Skin of body (tissue), 2 donors: Measurements from ENCODE around the gene MYL6B. TPM values are rescaled to one million over a fixed set of nuclear protein-coding genes. Genes with fewer than 3 reads are reported as not detected.

Experiments used
- DNase-seq: peaks from one replicate; lab custom pipeline; 2025; lab: John Stamatoyannopoulos, UW
- total RNA-seq: library from RNA; depleted of rRNA; stranded (reverse); fragments of >200 nt; gene quantifications from one replicate; pipeline ENCODE4 v1.2.3, GENCODE V29; 2014

Gene MYL6B
- total RNA-seq, 1 donor from 2014 or later: 78.8 TPM

DNA sequence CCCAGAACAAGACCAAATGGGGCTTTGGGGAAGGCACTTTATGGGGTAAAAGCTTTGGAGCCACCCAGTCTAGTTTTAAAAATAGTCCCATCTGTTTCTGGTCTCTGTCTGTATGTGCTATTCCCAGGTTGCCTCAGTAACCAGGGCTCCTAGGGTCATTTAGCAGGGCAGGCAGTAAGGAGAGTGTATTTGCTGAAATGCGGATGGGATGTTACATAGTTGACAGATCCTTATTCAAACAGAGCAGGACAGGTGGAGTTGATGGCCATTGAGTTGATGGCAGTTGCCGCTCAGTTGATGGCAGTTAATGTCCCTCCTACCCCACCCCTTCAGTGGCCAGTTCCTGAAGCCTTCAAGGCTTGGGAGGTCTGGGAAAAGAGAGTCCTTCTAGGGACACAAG, 29.8 kb upstream of the MYL6B start:
- DNase-seq: no peak

DNA sequence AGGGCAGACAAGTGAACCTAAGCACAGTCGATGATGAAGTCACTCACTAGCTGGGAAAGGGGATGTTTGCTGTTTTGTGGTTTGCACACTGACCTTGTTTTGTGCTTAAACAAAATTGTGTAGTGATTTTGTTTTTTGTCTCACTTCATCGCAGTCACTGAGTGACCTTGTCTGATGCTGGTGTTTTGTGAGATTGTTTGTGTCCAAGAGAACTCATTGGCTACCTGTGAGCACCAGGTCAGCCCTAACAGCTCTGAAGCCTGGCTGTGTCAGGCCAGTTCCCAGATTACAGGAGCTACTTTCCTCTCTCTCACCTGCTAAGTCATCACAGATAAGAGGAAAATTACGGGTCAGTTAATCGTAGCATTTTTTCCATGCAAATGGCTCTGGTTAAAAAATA, 28.3 kb upstream of the MYL6B start:
- no peak for DNase-seq

DNA sequence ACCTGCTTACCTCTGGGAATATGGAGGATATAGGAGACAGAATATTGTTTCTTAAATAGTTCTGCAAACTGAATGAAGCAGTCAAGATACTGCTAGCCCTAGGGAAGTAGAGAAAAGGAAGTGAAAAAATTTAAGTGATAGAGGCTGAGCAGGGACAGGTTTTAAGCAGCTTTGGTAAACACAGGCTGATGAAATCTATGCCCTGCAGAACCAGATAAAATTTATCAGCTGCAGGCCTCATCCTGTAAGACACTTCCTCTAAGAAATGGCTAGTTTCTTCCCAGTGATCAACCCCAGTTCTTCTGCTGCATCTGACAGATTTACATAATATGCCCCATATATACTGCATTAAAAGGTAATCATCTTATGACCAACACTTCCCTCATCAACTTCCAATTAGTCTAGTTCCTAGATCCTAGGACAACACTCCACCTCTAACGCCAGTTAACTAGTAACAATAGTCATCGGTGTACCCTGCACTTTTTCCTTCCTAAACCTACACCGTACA, 25.6 kb upstream of the MYL6B start:
- no peak for DNase-seq

DNA sequence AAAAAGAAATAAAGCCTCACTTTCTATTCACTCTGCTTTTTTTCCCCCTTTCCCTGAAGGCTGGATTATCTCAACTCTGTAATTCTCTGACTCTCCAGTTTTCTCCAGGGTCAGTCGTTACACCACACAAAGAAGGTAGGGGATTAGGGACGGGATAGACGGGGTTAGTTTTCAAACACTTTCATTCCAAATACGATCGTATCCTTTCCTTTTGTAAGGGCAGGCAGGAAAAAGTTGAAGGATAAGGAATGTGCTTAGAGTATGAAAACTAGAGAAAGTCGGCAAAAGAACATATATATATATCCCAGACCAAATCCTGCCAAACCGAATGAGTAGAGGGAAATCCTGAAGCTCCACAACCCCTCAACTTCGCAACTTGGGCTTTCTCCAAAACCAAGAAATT, 24.9 kb upstream of the MYL6B start:
- no peak for DNase-seq

DNA sequence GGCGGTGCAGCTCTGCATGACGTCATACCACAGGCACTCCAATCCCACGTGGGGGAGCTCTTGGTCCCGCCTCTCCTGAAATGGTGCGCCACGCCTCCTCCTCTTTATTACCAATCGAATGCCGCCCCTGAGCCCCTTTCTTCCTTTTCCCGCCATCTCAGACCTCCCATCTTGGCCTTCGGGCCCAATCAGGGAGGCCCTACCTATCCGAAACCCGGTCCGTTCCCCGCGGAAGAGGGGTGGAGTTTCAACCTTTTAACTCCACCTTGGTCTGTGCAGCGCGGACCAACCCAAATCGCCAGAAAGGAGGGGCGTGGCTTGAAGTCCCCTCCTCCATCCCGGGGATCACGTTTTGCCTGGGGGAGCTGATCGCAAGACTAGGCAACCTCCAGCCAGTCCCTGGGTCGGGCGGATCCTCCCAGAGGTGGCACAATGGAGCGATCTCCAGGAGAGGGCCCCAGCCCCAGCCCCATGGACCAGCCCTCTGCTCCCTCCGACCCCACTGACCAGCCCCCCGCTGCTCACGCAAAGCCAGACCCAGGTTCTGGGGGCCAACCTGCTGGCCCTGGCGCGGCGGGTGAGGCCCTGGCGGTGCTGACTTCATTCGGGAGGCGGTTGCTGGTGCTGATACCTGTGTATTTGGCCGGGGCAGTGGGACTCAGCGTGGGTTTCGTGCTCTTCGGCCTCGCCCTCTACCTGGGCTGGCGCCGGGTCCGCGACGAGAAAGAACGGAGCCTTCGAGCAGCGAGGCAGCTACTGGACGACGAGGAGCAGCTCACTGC, 24.3 kb upstream of the MYL6B start, which contains the start of gene ESYT1:
Gene ESYT1, plus strand, starts transcription at position 380 of the 782 bp plus-strand sequence. Its CDS starts 53 bp downstream, at position 433.
- DNase-seq: peak; percentile 99

DNA sequence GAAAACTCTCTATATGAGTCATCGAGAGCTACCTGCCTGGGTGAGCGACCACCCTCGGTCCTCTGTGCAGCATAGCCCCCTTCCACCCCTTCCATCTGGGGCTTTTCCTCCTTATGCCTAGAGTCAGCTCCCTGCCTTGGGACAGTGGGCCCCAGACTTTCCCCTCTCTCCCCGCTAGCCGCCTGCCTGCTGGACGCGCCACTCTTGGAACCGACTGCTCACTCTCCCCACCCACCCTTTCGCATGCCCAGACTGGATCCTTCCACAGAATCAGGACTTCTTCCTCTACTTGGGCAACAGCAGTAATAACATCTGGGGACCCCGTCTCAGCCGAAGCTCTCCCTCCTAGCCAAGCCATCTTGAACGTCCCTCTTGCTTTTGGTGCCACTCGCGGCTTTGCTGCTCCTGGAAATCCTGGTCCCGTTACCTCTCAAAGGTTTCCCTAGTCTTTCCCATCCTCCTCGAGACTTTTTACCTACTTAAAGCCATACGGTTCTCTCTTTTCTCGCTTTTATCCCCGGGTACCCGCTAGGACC, 23.6 kb upstream of the MYL6B start:
- DNase-seq: no peak

DNA sequence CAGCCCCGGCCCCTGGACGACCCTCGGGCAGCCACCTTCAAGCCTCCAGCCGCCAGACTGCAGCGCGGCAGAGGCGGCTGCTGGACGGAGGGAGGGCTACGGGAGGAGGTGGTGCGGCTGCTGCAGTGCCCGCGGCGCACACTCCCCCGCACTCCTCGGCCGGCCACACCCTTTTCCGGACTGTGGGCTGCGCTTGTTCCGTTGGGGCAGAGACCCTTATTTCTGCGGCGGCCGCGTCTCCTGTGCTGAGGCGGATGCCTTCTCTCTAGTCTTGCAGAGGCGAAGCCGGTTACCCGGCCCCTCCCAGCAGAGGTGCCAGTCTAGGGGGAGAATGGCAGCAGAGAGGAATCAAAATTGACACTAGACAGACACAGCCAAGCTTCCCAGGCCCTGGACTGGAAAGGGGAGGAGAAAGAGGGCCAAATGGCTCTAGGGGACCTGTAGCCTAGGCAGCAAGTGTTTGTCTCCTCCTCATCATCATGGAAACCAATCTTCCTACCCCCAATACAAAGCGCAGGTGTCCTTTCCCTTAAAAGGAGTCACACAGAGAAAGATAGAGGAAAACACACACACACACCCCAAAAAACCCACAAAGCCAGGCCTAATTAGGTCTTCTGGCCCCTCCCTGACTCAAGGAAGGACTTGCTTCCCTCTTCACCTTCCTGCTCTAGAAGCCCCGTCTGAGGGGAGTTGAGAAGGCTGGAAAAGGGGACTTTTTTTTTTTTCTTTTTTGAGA, 23.0 kb upstream of the MYL6B start:
- DNase-seq: no peak

DNA sequence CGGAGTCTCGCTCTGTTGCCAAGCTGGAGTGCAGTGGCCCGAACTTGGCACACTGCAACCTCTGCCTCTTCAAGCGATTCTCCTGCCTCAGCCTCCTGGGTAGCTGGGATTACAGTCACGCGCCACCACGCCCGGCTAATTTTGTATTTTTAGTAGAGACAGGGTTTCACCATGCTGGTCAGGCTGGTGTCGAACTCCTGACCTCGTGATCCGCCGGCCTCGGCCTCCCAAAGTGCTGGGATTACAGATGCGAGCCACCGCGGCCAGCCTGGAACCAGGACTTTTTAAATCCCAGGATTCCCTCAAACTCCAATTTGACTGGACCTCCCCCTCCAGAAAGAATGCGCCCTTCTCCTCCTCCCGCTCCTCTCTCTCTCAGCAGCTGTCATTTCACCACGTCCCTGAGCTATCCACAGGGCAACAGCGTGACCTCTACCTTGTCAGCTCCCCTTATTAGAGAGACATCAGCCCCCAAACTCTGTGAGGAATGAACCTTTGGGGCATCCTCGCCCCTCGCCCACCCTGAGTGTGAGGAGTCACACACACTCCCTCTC, 22.4 kb upstream of the MYL6B start:
- no peak for DNase-seq

DNA sequence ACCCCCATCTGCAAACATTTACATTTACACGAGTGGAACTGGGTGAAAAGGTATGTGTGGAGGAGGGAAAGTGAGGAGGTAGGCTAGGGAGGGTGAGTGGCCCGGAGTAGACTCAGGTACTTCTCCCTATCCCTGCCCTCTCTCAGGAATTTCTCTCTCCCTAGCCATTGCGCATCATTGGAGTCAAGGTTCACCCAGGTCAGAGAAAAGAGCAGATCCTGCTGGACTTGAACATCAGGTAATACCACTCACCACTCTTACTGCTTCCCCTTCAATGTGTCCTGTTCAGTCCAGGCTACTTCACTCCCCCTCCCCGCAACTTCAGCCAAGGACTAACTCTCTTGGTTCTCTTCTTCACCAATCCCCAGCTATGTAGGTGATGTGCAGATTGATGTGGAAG, 21.5 kb upstream of the MYL6B start:
- no peak for DNase-seq

DNA sequence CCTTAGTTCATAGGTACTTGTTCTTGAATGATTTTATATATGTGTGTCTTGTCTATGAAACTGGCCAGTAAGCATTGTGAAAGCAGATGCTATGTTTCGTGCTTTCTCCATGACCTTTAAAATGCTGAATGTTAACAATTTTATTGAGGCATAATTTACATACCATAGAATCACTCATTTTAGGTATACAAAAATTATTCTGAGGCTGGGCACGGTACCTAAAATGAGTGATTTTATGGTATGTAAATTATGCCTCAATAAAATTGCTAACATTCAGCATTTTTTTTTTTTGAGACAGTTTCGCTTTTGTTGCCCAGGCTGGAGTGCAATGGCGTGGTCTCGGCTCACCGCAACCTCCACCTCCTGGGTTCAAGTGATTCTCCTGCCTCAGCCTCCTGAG, 17.5 kb upstream of the MYL6B start:
- DNase-seq: no peak

DNA sequence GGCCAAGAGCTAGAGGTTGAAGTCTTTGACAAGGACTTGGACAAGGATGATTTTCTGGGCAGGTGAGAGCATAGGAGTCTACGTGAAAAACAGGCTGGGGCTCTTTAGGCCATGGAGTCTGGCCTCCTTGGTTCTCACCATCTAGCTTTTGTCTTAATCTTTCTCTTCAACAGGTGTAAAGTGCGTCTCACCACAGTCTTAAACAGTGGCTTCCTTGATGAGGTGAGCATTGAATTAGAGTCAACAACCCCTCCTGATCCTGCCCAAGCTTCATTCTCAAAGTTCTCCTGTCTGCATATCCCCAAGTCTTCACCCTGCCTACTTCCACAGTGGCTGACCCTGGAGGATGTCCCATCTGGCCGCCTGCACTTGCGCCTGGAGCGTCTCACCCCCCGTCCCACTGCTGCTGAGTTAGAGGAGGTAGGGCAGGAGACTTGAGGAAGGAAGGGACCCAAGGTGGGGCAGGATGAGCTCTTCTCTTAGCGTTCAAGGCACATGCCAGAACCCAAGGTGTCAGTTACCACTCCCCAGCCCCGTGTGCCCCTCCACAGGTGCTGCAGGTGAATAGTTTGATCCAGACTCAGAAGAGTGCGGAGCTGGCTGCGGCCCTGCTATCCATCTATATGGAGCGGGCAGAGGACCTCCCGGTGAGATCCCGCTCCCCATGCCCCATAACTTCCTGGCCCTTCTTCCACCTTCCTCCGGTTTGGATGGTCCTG, 14.4 kb upstream of the MYL6B start:
- no peak for DNase-seq

DNA sequence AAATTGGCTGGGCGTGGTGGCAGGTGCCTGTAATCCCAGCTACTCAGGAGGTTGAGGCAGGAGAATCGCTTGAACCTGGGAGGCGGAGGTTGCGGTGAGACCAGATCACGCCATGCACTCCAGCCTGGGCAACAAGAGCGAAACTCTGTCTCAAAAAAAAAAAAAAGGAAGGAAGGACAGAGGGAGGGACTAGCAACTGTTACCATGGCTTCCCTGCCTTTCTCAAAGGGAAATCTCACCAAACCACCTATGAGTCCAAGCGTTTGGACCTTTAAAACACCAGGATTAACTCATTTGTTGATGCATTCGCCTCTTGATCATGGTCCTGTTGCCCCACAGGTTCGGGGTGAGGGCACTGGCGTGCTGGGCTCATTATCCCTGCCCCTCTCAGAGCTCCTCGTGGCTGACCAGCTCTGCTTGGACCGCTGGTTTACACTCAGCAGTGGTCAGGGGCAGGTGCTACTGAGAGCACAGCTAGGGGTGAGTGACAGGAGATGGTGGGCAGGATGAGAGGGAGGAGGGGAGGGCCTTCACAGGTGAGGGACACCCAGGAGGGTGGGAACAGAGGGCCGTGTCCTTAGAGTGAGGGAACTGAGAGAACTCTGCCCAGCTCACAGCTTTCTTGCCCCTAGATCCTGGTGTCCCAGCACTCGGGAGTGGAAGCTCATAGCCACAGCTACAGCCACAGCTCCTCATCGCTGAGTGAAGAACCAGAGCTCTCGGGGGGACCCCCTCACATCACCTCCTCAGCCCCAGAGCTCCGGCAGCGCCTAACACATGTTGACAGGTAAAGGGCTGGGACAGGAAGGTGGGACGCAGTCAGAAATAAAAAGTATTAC, 10.2 kb upstream of the MYL6B start:
- DNase-seq: no peak

DNA sequence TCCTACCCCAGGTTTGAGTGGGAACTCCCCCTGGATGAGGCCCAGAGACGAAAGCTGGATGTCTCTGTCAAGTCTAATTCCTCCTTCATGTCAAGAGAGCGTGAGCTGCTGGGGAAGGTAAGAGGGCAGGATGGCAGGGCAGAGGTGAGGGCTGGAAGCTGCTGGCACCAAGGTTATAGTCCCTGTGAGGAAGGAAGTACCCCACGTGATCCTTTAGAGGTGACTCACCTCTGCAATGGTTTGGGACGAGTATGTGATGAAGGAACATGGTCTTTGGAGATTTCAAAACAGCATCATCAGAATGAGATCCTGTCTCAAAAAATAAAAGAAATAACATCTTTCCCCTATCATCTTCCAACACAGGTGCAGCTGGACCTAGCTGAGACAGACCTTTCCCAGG, 9.2 kb upstream of the MYL6B start:
- no peak for DNase-seq

DNA sequence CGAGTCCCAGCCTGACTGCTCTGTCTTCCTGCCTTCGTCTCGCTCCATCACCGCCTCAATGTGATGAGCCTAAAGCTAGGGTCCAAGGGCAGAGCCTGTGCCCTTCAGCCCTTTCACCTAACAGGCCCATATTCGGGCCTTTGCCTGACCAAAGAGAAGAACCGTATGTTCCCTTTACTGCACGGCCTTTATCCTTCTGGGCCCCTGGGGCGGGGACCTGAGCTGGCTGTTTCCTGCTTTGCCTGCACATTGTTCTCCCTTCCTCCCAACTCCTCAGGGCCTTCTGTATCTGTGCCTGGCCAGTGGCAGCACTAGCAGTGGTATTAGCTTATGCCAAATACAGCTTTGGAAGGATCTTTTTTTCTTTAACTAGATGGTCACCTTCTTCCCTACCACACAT, 8.5 kb upstream of the MYL6B start:
- DNase-seq: no peak

DNA sequence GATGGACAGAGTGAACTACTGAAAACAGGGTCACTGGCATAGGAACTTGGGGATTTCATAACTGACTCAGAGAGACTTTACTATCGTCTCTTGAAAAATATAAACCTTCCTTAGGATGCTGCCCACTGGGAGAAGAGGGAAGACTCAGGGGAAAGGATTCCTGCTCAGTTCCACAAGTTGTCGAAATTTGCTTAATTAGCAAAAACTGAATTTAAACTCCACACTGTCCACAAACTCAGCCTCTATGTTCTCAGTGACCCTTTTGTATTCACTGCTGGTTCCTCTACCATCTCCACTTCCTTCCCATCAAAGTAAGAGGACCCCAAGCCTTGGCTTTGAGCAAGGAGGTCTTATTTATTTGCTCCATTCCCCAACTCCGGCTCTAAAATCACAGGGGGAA, 7.2 kb upstream of the MYL6B start:
- no peak for DNase-seq

DNA sequence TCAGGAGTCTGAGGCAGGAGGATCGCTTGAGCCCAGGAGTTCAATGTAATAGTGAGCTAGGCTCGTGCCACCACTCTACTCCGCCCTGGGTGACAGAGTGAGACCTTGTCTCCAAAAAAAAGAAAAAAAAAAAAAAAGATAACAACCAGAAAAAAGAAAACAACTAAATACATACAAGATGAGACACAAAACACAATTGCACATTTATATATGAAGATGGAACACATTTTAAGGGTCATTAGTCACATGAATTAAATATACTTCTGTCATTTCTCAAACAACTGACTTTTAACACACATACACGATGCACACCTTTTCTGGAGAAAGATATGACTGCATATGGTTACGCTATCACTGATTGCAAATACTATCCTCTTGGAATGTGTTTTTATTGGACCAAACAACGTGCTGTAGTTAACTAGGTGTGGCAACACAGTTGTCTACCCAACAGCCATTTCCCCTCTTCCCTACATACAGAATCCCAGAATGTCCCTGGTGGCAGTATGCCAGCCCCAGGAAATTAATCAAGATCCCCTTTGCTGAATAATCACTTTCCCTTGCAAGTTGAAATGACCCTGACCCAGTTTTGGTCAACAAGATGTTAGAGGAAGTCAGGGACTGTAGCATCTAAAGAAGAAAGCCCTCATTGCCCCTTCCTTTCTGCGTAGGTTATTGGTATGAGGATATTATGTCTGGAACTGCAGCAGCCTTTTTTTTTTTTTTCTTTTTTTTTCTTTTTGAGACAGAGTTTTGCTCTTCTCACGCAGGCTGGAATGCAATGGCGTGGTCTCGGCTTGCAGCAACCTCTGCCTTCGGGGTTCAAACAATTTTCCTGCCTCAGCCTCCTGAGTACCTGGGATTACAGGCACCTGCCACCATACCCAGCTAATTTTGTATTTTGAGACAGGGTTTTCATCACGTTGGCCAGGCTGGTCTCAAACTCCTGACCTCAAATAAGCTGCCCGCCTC, 5.6 kb upstream of the MYL6B start:
- no peak for DNase-seq

DNA sequence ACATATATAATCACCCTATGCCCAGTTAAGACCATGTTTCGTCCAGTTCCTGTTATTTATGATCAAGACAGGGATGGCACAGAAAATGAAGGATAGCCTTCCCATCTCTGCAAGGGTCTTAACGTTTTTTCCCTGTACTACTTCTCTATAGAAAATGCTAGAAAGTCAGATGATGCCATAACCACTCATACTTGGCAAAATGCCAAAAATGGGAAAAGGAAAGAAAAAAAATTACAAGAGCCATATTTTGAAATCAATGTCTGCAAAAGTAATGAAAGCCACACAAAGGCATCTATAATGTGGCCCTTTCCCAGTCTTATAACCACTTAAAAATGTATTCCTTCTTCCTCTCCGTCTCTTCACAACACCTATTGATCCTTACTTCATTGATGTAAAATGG, 1.8 kb upstream of the MYL6B start:
- DNase-seq: no peak

DNA sequence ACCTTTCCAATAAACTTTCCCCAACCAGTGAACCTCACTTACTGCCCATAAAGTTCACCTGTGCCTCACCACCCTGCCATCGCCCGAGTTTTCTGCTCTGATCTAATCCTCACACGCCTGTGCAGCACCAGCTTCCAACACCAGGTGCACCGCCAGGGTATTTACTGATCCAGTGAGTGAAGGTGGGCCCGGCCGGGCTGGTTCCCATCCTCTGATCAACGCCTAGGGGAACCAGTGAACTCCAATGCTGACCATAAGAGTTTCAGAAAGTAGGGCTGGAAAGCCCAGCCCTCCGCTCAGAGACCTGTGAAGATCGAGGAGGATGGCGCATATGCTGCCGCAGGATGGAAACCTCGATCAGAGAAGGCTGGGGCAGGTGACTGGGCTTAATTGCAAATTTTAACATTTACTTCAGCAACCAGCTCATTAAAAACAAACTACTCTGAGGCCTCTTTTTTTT, 685 bp upstream of the MYL6B start:
- DNase-seq: no peak
